SK-N-MC (cell line): ENCODE data around the gene MOB3C.

Source experiments
- DNase-seq: peaks from one replicate; pipeline ENCODE4 v3.0.0-alpha.2; 2011; ENCODE audit warnings: low read depth, low spot score
- H3K27ac ChIP-seq: fragments of 200-600 bp; sonication (generic); 2 replicates; pipeline ENCODE4 v1.5.1; 2016; ENCODE audit warnings: mixed run types
- H3K36me3 ChIP-seq: fragments of 200-600 bp; sonication (generic); 2 replicates; pipeline ENCODE4 v1.6.1; 2017; ENCODE audit warnings: antibody characterized with exemption, low read length, mixed read lengths; ENCODE audit not compliant: insufficient read depth
- H3K4me3 ChIP-seq: fragments of 200-600 bp; sonication (generic); 2 replicates; pipeline ENCODE4 v1.5.1; 2016
- H3K9ac ChIP-seq: fragments of 200-600 bp; sonication (generic); 2 replicates; pipeline ENCODE4 v1.8.0; 2017; ENCODE audit warnings: mixed run types, mixed read lengths; ENCODE audit not compliant: insufficient read length
- H3K9me3 ChIP-seq: fragments of 200-600 bp; sonication (generic); 2 replicates; pipeline ENCODE4 v1.6.1; 2017; ENCODE audit warnings: low read depth, mild to moderate bottlenecking, antibody characterized with exemption, low read length, moderate library complexity, mixed read lengths
- EZH2 ChIP-seq: fragments of 200-600 bp; sonication (generic); IDR thresholded peaks from one replicate; pipeline ENCODE4 v1.6.1; 2017; ENCODE audit warnings: antibody characterized with exemption
- FOXP2 ChIP-seq: optimal IDR thresholded peaks from 2 replicates; pipeline ENCODE3; 2011; ENCODE audit warnings: mild to moderate bottlenecking, moderate library complexity; ENCODE audit not compliant: insufficient read depth; ENCODE audit errors: extremely low read length, control extremely low read depth
- POLR2AphosphoS5 ChIP-seq: IDR thresholded peaks from 2 replicates; pipeline ENCODE4 v1.6.1; 2012; ENCODE audit warnings: mild to moderate bottlenecking, low read depth, low read length, borderline replicate concordance

MOB3C gene

GRCh38 chr1:46594063-46594462, 22.5 kb downstream of the MOB3C start:
- no peak for DNase-seq

GRCh38 chr1:46592823-46593222, 23.8 kb downstream of the MOB3C start:
- H3K9ac ChIP-seq: no peak overlapping the region
- H3K27ac ChIP-seq: no peak overlapping the region
- TF ChIP-seq EZH2 (no peak), POLR2AphosphoS5 (no peak), FOXP2 (no peak)
- no peak overlapping the region for H3K4me3 ChIP-seq
- no peaks in the 10 kb centered on the region for H3K9me3 ChIP-seq
- H3K36me3 ChIP-seq: peaks cover 7% of the 10 kb centered on the region; the same call in 1 of the 2 replicates
- no peak for DNase-seq

More at GRCh38 chr1:46594063-46594462, 22.5 kb downstream of the MOB3C start:
- TF ChIP-seq EZH2: no peak
- no peak for TF ChIP-seq FOXP2
- no peak for TF ChIP-seq POLR2AphosphoS5
- Histone ChIP-seq H3K27ac (no peak overlapping the region), H3K9ac (no peak overlapping the region), H3K9me3 (no peaks in the 10 kb centered on the region), H3K4me3 (no peak overlapping the region), H3K36me3 (peaks cover 7% of the 10 kb centered on the region; the same call in 1 of the 2 replicates)

GRCh38 chr1:46589529-46589928, 27.1 kb downstream of the MOB3C start:
- Histone ChIP-seq H3K27ac (no peak overlapping the region), H3K4me3 (no peak overlapping the region), H3K9me3 (no peaks in the 10 kb centered on the region), H3K9ac (no peak overlapping the region), H3K36me3 (peaks cover 7% of the 10 kb centered on the region; the same call in 1 of the 2 replicates)
- TF ChIP-seq EZH2: no peak
- TF ChIP-seq POLR2AphosphoS5: no peak
- TF ChIP-seq FOXP2: no peak
- DNase-seq: no peak

GRCh38 chr1:46587069-46587468, 29.5 kb downstream of the MOB3C start:
- Histone ChIP-seq H3K27ac (no peak overlapping the region), H3K9ac (no peak overlapping the region), H3K9me3 (no peaks in the 10 kb centered on the region), H3K4me3 (no peak overlapping the region), H3K36me3 (peaks cover 7% of the 10 kb centered on the region; the same call in 1 of the 2 replicates)
- no peak for TF ChIP-seq FOXP2
- TF ChIP-seq EZH2: no peak
- no peak for TF ChIP-seq POLR2AphosphoS5
- no peak for DNase-seq

- no peak overlapping the region for H3K4me3 ChIP-seq
- H3K9me3 ChIP-seq: no peaks in the 10 kb centered on the region
- H3K36me3 ChIP-seq: peaks cover under 1% of the 10 kb centered on the region; the same call in 1 of the 2 replicates
- DNase-seq: no peak
- H3K27ac ChIP-seq: no peak overlapping the region
- TF ChIP-seq EZH2 (no peak), POLR2AphosphoS5 (no peak)
- no peak overlapping the region for H3K9ac ChIP-seq
Observed at GRCh38 chr1:46585312-46585938, 31.2 kb downstream of the MOB3C start.

- no peak for DNase-seq
- Histone ChIP-seq H3K27ac (no peak overlapping the region), H3K9me3 (no peaks in the 10 kb centered on the region), H3K36me3 (0 out of 2 replicates have a peak, but pooled peaks cover 7% of the 10 kb centered on the region), H3K4me3 (no peak overlapping the region), H3K9ac (no peak overlapping the region)
- TF ChIP-seq EZH2 (no peak), POLR2AphosphoS5 (no peak), FOXP2 (no peak)
Observed at GRCh38 chr1:46583494-46583893, 33.1 kb downstream of the MOB3C start.

GRCh38 chr1:46582972-46583371, 33.6 kb downstream of the MOB3C start:
- Histone ChIP-seq H3K4me3 (no peak overlapping the region), H3K9me3 (no peaks in the 10 kb centered on the region), H3K36me3 (0 out of 2 replicates have a peak, but pooled peaks cover 7% of the 10 kb centered on the region), H3K9ac (no peak overlapping the region), H3K27ac (no peak overlapping the region)
- DNase-seq: no peak
- TF ChIP-seq FOXP2 (no peak), POLR2AphosphoS5 (no peak), EZH2 (no peak)

- Histone ChIP-seq H3K27ac (no peak overlapping the region), H3K9me3 (no peaks in the 10 kb centered on the region), H3K4me3 (no peak overlapping the region), H3K36me3 (0 out of 2 replicates have a peak, but pooled peaks cover 7% of the 10 kb centered on the region), H3K9ac (no peak overlapping the region)
- no peak for TF ChIP-seq EZH2
- TF ChIP-seq FOXP2: no peak
- TF ChIP-seq POLR2AphosphoS5: no peak
- no peak for DNase-seq
Observed at GRCh38 chr1:46581681-46582455, 34.7 kb downstream of the MOB3C start.
